Epidermal melanocyte (primary cell): ENCODE measurements around the gene CLPX.
A peak's percentile ranks its signal among the peaks of the same experiment; 100 is the strongest.
"Not testable (repeated sequence)": the region's sequence is repeated elsewhere in the genome, so short reads cannot be mapped to it uniquely, and the experiment has no call there.

Experiments used
- DNase-seq: peaks from one replicate; pipeline ENCODE4 v3.0.0; 2011; ENCODE audit warnings: low spot score; ENCODE audit not compliant: insufficient read length

Gene CLPX

GRCh38 chr15:65101891-65102708 is 83.0 kb downstream of the CLPX start:
- DNase-seq, result no peak

- peak; percentile 55 for DNase-seq
These were observed 83.7 kb downstream of the CLPX start for GRCh38 chr15:65101411-65101890.

- no peak for DNase-seq
These were observed 84.7 kb downstream of the CLPX start for GRCh38 chr15:65100442-65100841.

- not testable (repeated sequence) for DNase-seq
These were observed 85.3 kb downstream of the CLPX start for GRCh38 chr15:65099801-65100200.

GRCh38 chr15:65099336-65099735 is 85.8 kb downstream of the CLPX start:
- no peak for DNase-seq
